22Rv1 (cell line): ENCODE measurements around the gene ADCY1.

Experiments
- H3K27ac ChIP-seq: fragments of 450-650 bp; 2 replicates; pipeline ENCODE4 v1.5.1; 2017
- CTCF ChIP-seq: fragments of 450-650 bp; IDR thresholded peaks from 2 replicates; pipeline ENCODE4 v1.5.1; 2017; ENCODE audit warnings: mild to moderate bottlenecking
- ZFX ChIP-seq: fragments of 450-650 bp; IDR thresholded peaks from 2 replicates; pipeline ENCODE4 v1.6.1; 2017; ENCODE audit warnings: antibody characterized with exemption, borderline replicate concordance

Gene ADCY1

GRCh38 chr7:45596665-45597095, 22.5 kb downstream of the ADCY1 start:
- no peak overlapping the region for H3K27ac ChIP-seq
- TF ChIP-seq CTCF (no peak), ZFX (no peak)

- TF ChIP-seq ZFX = no peak
- TF ChIP-seq CTCF = no peak
- H3K27ac ChIP-seq = no peak overlapping the region
Measured at GRCh38 chr7:45597286-45597984, 23.3 kb downstream of the ADCY1 start.

- no peak overlapping the region for H3K27ac ChIP-seq
- TF ChIP-seq ZFX (no peak), CTCF (no peak)
Measured at GRCh38 chr7:45598886-45599520, 24.8 kb downstream of the ADCY1 start.

- TF ChIP-seq CTCF (no peak), ZFX (no peak)
- H3K27ac ChIP-seq = no peak overlapping the region
Measured at GRCh38 chr7:45599851-45600706, 25.9 kb downstream of the ADCY1 start.

GRCh38 chr7:45601094-45601493, 26.9 kb downstream of the ADCY1 start:
- no peak for TF ChIP-seq CTCF
- no peak for TF ChIP-seq ZFX

GRCh38 chr7:45601816-45602540, 27.8 kb downstream of the ADCY1 start:
- TF ChIP-seq ZFX = no peak
- TF ChIP-seq CTCF = no peak
- H3K27ac ChIP-seq = no peak overlapping the region

More at GRCh38 chr7:45601094-45601493, 26.9 kb downstream of the ADCY1 start:
- H3K27ac ChIP-seq = no peak overlapping the region
